ENCODE measurements around the gene ATP11A.

Gene ATP11A

GRCh38 chr13:112825875-112826274 is 136.0 kb downstream of the ATP11A start:
- CTCF ChIA-PET, result no interaction called here
- DNase-seq (ENCODE audit: low read depth, low spot score), result no peak
- POLR2A ChIA-PET, result no interaction called here
- TF ChIP-seq, protein P1, sequence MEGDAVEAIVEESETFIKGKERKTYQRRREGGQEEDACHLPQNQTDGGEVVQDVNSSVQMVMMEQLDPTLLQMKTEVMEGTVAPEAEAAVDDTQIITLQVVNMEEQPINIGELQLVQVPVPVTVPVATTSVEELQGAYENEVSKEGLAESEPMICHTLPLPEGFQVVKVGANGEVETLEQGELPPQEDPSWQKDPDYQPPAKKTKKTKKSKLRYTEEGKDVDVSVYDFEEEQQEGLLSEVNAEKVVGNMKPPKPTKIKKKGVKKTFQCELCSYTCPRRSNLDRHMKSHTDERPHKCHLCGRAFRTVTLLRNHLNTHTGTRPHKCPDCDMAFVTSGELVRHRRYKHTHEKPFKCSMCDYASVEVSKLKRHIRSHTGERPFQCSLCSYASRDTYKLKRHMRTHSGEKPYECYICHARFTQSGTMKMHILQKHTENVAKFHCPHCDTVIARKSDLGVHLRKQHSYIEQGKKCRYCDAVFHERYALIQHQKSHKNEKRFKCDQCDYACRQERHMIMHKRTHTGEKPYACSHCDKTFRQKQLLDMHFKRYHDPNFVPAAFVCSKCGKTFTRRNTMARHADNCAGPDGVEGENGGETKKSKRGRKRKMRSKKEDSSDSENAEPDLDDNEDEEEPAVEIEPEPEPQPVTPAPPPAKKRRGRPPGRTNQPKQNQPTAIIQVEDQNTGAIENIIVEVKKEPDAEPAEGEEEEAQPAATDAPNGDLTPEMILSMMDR (IDR thresholded peaks at IDR 0.05; ENCODE audit: insufficient read depth, low read length, missing control alignments), result no peak
- H3K4me3 ChIP-seq (ENCODE audit: low read depth, low read length), result no peak overlapping the region

GRCh38 chr13:112826565-112826964 is 136.7 kb downstream of the ATP11A start:
- TF ChIP-seq, protein P1 (IDR thresholded peaks at IDR 0.05; ENCODE audit: insufficient read depth, low read length, missing control alignments), result no peak
- no peak for DNase-seq (ENCODE audit: low read depth, low spot score)
- no peak overlapping the region for H3K4me3 ChIP-seq (ENCODE audit: low read depth, low read length)
- POLR2A ChIA-PET, result no interaction called here
- CTCF ChIA-PET, result no interaction called here

DNA sequence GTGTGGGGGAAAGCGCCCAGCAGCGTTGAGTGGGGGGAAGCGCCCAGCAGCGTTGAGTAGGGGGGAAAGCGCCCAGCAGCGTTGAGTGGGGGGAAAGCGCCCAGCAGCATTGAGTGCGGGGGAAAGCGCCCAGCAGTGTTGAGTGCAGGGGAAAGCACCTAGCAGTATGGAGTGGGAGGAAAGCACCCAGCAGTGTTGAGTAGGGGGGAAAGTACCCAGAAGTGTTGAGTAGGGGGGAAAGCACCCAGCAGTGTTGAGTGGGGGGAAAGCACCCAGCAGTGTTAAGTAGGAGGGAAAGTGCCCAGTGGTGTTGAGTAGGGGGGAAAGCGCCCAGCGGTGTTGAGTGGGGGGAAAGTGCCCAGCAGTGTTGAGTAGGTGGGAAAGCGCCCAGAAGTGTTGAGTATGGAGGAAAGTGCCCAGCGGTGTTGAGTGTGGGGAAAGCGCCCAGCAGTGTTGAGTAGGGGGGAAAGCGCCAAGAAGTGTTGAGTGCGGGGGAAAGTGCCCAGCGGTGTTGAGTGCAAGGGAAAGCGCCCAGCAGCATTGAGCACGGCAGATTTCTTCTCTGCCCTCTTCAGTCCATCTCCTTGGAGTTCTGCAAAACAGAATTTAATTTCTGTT is 138.4 kb downstream of the ATP11A start:
- DNase-seq (ENCODE audit: low read depth, low spot score), result no peak
- ChIA-PET POLR2A (no interaction called here), CTCF (no interaction called here)
- H3K4me3 ChIP-seq (ENCODE audit: low read depth, low read length), result no peak overlapping the region
- TF ChIP-seq, protein P1 (IDR thresholded peaks at IDR 0.05; ENCODE audit: insufficient read depth, low read length, missing control alignments), result no peak

DNA sequence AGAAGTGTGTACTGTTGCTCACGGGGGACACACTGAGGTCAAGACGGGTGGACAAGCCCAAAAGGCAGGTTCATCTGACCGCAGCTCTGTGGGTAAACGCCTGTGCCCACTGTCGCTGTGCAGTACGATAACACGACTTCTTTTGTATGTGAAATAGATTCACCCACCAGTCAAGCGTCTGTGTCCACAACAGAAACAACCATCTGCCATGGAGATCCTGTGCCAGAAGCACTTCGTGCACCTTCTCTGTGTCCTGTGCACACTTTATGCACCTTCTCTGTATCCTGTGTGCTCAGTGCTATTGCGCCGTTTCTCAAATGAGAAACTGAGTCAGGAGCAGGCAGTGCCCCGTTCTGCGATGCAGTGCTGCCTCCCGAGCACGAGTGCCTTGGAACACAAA is 138.9 kb downstream of the ATP11A start:
- POLR2A ChIA-PET, result no interaction called here
- DNase-seq (ENCODE audit: low read depth, low spot score), result no peak
- CTCF ChIA-PET, result no interaction called here
- no peak overlapping the region for H3K4me3 ChIP-seq (ENCODE audit: low read depth, low read length)
- TF ChIP-seq, protein P1 (IDR thresholded peaks at IDR 0.05; ENCODE audit: insufficient read depth, low read length, missing control alignments), result no peak

- CTCF ChIA-PET, result no interaction called here
- H3K4me3 ChIP-seq (ENCODE audit: low read depth, low read length), result no peak overlapping the region
- POLR2A ChIA-PET, result no interaction called here
- TF ChIP-seq, protein P1 (IDR thresholded peaks at IDR 0.05; ENCODE audit: insufficient read depth, low read length, missing control alignments), result no peak
- DNase-seq (ENCODE audit: low read depth, low spot score), result no peak
These were observed 141.4 kb downstream of the ATP11A start for GRCh38 chr13:112831196-112831595.

GRCh38 chr13:112831801-112832200 is 142.0 kb downstream of the ATP11A start:
- no peak for DNase-seq (ENCODE audit: low read depth, low spot score)
- POLR2A ChIA-PET, result no interaction called here
- TF ChIP-seq, protein P1 (IDR thresholded peaks at IDR 0.05; ENCODE audit: insufficient read depth, low read length, missing control alignments), result no peak
- CTCF ChIA-PET, result no interaction called here
- no peak overlapping the region for H3K4me3 ChIP-seq (ENCODE audit: low read depth, low read length)

Measured in AG04449 (cell line).